ENCODE data around the gene TNKS1BP1. TPM values are rescaled to one million over a fixed set of nuclear protein-coding genes. Genes with fewer than 3 reads are reported as not detected.

Gene TNKS1BP1
- total RNA-seq, 1 experiment from 2014 or later, result 94.6 TPM

GRCh38 chr11:57343825-57344224 is 19.1 kb upstream of the TNKS1BP1 start:
- Histone ChIP-seq H3K27me3 (ENCODE audit: control insufficient read depth, insufficient read depth, low read length) (no peaks in the 10 kb centered on the region), H3K27ac (ENCODE audit: low read length) (no peak overlapping the region), H3K4me3 (ENCODE audit: low read depth in 2 of 2, low read length in 2 of 2) (no peak overlapping the region), H3K9me3 (ENCODE audit: control insufficient read depth, insufficient read depth, low read depth, low read length) (no peaks in the 10 kb centered on the region), H3K36me3 (ENCODE audit: control insufficient read depth, insufficient read depth, low read length) (no peaks in the 10 kb centered on the region), H3K4me1 (ENCODE audit: control insufficient read depth, insufficient read depth, low read length) (no peaks in the 10 kb centered on the region)
- ATAC-seq (no peak), DNase-seq (ENCODE audit: low read depth, low spot score) (no peak)
- POLR2A ChIA-PET, result interaction anchor here (0.6 kb wide), 1 partner anchor 452 kb away, joined by 3 read pairs; no protein-coding TSS in a partner anchor
- no TSS peak for BruUV-seq (replicated peaks)
- CTCF ChIA-PET, result no interaction called here
- in situ Hi-C loops (cut with HindIII; ENCODE audit: low pct_unique_long_range_greater_than_20kb, low sequenced_read_pairs), result no loop called here
- TF ChIP-seq CTCF (IDR thresholded peaks at IDR 0.05) (no peak), REST (IDR thresholded peaks at IDR 0.05; ENCODE audit: insufficient read depth in 1 of 2, low read depth in 2 of 2, low read length in 1 of 2) (no peak), SIN3A (IDR thresholded peaks at IDR 0.05; ENCODE audit: borderline replicate concordance, insufficient read depth, low read depth, low read length) (no peak), POLR2AphosphoS5 (IDR thresholded peaks at IDR 0.05; ENCODE audit: low read depth, low read length) (no peak), TCF7L2 (IDR thresholded peaks at IDR 0.05; ENCODE audit: low read depth, low read length) (no peak)
- intact Hi-C loops (cut with micrococcal nuclease; ENCODE audit: unreplicated experiment), result loop anchor here (2.0 to 10.0 kb wide), 2 partner anchors 179 to 221 kb away; partner anchors contain the start of gene UBE2L6

GRCh38 chr11:57342702-57343101 is 17.9 kb upstream of the TNKS1BP1 start:
- DNase-seq (ENCODE audit: low read depth, low spot score), result no peak
- H3K4me3 ChIP-seq (ENCODE audit: low read depth in 2 of 2, low read length in 2 of 2), result no peak overlapping the region
- no peaks in the 10 kb centered on the region for H3K4me1 ChIP-seq (ENCODE audit: control insufficient read depth, insufficient read depth, low read length)
- no peak overlapping the region for H3K27ac ChIP-seq (ENCODE audit: low read length)
- H3K27me3 ChIP-seq (ENCODE audit: control insufficient read depth, insufficient read depth, low read length), result no peaks in the 10 kb centered on the region
- BruUV-seq (replicated peaks), result no TSS peak
- CTCF ChIA-PET, result interaction anchor here (0.6 kb wide), 1 partner anchor 216 kb away, joined by 8 read pairs; no protein-coding TSS in a partner anchor
- H3K36me3 ChIP-seq (ENCODE audit: control insufficient read depth, insufficient read depth, low read length), result no peaks in the 10 kb centered on the region
- ATAC-seq, result no peak
- TF ChIP-seq REST (IDR thresholded peaks at IDR 0.05; ENCODE audit: insufficient read depth in 1 of 2, low read depth in 2 of 2, low read length in 1 of 2) (no peak), SIN3A (IDR thresholded peaks at IDR 0.05; ENCODE audit: borderline replicate concordance, insufficient read depth, low read depth, low read length) (no peak), CTCF (IDR thresholded peaks at IDR 0.05) (no peak), TCF7L2 (IDR thresholded peaks at IDR 0.05; ENCODE audit: low read depth, low read length) (no peak), POLR2AphosphoS5 (IDR thresholded peaks at IDR 0.05; ENCODE audit: low read depth, low read length) (no peak)
- POLR2A ChIA-PET, result no interaction called here
- in situ Hi-C loops (cut with HindIII; ENCODE audit: low pct_unique_long_range_greater_than_20kb, low sequenced_read_pairs), result no loop called here
- intact Hi-C loops (cut with micrococcal nuclease; ENCODE audit: unreplicated experiment), result loop anchor here (10.0 kb wide), 1 partner anchor 222 kb away; the partner anchor contains the start of gene UBE2L6
- no peaks in the 10 kb centered on the region for H3K9me3 ChIP-seq (ENCODE audit: control insufficient read depth, insufficient read depth, low read depth, low read length)
